Fibroblast of upper back skin (primary cell): ENCODE measurements around the gene HOXB13.

Experiments used
- DNase-seq: peaks from one replicate; pipeline ENCODE4 v3.0.0-alpha.2; 2013

HOXB13 gene

DNA sequence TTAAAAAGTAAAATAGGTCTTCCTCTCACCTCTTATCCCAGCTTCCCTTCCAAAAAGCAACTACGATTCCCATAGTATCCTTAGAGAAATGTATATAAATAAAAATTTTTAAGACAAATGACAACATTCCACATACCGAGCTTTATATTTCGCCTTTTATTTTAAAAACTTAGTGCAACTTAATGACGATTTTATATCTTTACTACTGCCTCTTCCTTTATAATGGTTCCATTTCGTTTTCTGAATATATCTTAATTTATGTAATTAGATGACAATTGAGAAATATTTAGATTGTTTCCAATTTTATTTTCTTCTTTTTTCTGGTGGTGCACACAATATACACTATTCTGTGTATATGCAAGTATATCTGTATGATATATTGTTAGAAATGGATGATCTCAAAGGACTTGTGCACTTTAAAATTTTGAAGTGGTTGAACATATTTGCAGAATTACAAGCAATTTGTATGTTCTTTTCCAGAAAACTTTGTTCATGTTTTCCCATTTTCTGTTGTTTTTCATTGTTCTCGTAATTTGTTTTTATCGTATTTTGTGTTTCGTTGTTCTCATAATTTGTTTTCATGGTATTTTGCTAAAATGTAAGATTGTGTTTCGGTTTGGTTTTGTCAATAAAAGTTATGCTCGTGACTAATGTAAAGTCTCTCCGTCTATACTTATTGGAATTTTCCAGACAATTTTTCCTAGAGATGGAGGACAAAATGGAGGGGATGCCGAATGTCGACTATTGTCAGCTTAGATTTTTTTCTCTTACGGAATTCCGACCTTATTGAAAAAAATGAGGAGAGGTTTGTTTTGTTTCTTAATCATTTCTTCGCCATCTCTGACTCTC is 20.4 kb upstream of the HOXB13 start:
- DNase-seq, result no peak

DNA sequence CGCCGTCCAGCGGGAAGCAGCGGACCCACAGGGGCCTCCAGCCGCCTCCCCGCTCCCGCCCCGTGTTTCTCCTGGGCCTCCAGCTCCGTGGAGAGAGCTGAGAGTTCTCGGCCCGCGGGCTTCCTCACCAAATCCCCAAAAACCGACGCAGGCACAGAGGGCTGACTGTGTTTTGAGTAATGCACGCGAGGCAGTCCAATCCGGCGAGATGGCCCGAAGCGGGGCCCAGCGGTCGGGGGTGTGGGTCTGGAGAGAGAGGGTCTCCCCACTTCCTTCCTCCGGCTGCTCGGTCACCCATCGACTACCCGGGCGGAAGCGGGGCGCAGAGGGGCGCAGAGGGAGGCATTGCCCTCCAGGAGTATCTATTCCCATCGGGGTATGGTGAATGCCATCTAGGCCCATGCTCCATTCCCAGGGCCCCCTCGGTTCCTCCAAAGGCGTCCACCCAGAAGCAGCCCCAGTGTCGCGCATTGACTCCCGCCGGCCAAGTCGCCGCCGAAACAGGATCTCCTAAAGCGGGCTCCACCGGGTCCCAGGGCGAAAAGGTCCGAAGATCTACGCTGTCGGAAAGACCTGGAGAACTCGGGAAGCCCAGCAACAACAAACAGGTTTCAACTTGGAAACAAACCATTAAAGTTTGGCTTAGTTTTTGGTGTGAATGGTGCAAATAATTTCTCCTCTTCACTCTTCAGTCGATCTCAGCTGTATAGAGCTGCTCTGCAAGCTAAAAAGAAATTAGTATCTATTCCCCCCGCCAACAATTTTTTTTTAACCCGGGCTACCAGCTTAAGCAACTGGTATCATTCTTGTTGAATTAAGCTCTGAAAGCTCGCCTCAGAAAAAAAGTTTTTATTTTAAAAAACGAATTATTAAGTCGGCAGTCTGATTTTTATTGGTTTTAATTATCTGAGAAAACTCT is 19.2 kb upstream of the HOXB13 start:
- DNase-seq, result no peak

DNA sequence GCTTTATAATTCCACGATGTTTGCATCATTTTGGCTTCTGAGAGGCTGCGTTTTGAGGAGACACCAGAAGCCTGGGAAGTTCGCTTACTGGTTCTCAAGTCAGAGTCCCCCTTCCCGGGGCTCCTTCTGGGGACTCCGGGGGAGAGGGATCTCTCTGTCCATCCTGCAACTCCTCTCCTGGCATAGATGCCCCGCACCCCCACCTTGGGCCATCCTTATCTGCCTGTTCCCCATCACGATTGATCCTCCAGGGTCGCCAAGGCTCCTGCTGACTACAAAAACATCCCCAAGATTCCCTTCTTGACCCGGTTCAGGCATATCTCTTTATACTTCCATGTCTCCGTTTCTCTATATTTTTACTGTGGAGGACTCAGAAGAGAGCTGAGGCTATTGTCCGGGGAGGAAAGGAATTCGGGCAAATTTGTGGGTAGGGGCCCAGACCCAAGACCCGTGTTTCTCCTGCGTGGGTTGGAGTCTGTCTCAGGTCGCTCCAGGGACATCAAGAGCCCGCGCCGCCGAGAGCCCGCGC is 18.4 kb upstream of the HOXB13 start:
- no peak for DNase-seq

DNA sequence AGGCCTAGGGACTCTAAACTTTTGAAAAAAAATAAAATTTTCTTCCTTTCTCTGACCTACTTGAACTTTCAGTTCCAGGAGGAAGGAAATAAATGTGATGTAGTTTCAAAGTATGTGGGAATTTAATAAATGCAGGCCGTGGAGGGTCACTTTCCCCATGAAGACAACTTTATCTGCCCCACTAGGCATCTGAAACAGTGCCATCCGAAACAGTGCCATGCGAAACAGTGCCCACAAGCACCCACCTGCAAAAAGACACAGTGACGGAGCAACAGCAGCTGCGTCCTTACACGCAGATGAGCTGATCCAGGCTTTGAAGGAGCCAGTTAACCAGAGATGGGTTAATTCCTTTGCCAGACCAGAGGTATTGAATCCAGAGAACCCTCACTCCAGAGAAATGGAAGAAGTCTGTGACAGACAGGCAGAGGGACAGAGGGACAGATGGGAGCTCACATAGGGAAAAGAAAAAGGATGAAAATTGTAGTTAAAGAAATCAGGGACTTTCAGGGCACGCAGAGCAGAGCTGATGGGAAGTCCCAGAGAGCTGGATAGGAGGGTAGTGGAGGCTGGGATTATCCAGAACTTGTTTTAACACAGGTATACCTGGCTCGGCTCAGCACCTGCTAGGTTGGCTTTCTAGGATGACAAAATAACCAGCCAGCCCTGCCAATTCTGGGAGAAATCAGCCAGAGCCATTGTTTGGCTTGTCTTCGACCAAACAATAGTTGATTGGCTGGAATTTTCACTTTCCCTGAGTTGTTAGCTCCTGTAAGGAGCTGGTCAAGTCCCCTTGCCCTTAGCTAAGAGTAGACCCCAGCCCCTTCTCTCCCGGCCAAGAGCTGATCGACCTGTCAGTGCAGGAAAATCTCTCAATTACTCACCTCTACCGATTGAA is 17.1 kb upstream of the HOXB13 start:
- DNase-seq, result no peak

DNA sequence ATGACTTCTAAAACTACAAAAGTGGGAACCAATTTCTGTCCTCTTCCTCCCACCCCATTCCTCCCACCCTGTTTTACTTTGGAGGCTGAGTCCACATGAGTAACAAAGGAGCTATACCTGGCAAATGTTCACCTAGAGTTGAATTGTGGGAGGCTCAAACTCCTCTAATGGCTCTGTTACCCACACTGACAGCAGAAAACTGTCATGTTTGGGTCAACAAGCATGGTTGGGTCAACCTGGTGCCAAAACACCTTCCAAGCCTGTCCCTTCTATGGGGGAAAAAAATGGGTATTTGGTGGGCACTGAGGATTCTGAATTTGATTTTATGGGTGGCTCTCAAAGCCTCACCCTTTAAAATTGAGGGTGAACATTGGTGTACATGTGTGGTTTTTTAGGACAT is 12.0 kb upstream of the HOXB13 start:
- no peak for DNase-seq

DNA sequence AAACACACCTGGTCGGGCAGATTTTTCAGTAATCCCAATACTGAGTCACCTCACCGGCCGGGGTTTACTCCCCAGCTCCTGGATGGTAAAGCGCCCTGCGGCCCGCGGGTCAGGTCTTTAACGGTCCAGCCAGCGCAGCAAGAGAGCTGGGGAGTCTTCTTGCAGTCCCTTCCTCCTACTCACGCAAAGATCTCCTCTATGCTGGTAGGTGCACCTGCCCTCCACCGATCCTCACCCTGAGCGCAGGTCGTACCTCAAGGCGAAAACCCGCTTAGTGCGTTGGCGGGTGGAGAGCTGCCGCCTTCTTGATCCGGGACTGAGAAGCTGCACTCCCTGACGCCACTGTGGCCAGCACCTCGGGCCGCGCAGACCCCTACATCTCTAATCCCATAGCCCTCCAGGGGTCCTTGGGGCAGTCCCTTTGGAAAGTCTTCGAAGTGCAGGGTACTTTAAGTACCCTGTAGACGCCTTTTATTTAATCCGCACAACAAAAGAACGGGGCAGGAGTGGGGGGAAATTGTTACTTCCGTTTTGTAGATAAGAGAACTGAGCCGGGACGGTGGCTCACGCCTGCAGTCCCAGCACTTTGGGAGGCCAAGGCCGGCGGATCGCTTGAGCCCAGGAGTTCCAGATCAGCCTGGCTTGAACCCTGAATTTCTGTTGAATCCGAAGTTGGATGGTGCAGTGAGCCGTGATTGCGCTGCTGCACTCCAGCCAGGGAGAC is 10.4 kb upstream of the HOXB13 start:
- DNase-seq, result no peak

DNA sequence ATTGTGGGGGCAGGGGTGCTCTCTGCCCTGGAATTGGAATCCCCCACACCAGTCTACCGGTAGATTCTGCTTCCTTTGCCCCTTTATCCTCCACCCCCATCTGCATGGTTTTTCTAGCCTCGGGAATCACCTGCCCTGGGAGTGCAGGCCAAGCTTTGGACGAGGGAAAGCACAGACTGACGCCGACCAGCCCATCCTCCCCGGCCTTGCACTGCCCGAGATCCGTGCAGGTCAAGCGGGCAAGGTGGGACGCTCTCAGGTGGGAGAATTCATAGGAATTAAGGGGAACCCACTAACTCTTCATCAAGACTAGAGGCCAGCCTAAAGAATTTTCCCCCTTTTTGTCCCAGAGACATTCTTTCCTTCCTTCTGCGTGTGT is 9.9 kb upstream of the HOXB13 start:
- DNase-seq, result no peak

DNA sequence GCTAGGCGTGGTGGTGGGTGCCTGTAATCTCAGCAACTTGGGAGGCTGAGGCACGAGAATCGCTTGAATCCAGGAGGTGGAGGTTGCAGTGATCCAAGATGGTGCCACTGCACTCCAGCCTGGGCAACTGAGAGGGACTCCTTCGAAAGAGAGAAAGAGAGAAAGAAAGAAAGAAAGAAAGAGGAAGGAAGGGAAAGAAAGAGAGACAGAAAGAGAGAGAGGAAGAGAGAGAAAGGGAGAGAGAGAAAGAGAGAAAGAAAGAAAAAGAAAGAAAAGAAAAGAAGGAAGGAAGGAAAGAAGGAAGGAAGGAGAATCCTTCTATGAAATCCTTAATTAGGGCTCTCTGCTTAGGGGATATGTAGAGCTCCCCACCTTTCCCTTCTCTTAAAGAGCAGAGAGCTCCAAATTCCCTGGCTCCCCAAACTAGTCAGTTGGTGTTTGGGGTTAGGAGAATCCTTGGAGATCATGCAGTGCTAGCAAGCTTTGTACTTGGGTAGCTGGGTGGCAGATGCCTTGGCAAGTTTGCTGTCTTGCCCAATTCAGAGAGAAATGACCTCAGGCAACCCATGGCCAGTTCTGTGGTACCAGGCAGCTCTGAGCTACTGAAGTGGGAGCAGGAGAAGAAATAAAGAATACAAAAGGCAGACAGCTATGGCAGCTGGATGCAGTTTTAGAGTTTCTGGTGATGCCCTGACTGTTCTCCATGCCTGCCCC is 8.9 kb upstream of the HOXB13 start:
- DNase-seq, result no peak

DNA sequence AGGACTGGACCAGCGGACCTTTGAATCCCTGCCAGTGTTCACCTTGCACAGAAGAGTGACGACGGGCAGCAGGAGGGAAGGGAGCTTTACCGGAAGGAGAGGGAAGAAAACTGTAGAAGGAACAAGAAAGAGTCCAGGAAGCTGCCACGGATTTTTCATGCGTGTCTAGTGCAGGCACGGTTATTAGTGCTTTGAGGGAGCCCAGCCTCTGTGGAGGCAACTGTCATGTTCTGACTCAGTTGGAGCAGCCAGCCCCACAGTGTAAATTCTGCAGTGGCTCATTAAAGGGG is 6.5 kb upstream of the HOXB13 start:
- DNase-seq, result no peak

DNA sequence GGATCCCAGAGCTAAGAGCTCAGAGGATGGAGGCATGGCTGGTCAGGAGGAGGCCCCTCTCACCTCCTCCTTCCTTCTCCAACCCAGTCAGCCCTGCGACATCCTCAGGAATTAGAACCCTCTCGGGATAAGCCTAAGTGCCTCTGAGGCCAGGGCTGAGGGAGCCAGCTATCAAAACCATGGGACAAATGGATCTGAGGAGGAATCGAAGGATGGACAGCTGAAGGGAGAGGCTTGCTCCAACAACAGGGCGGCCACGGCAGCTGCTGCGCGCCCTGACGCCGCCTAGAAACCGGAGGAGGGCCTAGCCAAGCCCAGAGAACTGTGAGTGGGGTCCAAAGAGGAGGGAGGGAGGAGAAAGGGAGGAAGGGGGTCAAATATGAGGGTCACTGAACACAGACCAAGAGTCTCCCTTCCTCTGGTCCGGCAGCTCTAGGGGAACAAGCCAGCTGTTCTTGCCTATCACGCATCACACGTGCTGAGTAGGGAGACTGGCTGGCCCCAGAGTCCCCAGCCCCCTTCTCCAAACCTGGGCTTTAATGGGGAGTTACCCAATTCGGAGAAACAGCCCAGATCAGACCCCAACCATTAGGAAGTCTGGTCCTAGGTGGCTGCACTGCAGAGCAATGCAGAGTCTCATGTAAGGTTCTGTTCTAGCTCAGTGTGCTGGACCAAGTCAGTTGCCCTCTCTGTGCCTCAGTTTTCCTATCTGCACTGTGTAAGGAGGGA is 5.9 kb upstream of the HOXB13 start:
- no peak for DNase-seq

DNA sequence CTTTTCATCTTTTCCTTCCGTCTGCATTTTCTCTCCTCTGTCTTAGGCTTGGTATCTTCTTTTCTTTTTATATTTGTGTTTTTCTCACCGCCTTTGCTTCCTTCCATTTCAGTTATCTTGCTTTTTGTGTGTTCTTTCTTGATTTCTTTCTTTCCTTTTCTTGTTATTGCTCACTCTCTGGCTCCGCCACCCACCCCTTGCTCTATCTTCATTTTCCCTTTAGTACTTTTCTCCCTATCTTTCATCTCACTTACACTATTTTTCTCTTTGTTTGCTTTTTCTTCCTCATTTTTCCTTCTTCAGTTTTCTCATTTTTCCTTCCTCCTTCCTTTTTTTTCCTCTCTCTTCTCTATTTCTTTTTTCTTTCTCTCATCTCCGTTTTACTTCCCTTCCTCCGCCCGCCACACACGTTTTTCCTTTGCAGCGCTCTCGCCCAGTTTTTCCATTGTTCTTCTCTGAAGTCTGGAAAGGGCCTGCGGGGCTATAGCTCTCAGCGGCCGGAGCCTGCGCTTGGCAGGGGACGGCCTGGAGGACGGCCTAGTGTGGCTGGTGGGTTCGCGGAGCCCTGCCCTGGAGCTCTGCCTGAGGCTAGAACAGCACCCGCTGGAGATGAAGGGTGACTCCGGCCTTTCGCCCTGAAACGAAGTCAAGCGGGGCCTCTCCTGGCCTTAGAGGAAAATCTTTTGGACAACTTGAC is 5.2 kb upstream of the HOXB13 start:
- DNase-seq, result no peak

DNA sequence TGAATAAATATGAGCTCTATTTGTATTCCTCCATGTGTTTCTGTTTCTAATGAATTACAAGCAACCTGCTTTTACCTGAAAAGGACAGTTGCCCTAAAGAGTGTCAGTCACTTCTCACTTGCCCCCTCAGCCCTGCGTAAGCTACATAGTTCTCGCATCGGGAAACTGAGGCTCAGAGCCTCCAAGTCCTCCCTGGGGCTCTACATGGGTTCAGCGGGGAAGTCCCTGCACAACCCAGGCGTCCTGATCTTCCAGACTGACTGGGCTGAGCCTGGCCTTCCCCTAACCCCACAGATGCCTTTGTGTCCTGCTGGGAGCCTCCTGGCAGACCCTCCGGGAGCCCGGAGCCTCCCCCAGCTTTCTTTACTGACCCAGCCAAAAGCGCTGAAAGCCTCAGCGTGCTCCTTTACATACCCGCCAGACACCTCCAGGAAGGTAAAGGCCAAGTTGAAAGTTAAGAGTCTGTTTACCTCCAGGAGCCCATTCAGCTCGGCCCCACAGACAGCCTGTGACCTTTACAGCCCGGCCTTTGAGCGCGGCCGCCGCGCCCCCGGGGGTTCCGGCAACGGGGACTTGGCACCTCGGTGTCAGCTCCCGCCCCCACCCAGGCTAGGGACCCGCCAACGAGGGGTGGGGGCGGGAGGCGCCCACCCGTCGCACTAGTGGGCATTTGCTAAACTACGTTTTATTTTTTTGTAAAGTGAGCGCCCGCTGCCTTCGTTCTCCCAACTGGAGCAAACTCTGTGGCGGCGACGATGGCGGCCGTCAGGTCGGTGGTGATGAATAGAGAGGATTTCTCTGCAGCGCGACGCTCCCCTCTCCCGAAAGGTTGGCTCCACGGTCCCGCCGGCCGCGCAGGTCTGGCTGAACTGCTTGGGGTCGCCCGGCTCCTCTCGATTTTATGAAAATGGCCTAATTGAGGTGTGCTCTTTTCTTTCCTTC is 4.4 kb upstream of the HOXB13 start:
- no peak for DNase-seq

DNA sequence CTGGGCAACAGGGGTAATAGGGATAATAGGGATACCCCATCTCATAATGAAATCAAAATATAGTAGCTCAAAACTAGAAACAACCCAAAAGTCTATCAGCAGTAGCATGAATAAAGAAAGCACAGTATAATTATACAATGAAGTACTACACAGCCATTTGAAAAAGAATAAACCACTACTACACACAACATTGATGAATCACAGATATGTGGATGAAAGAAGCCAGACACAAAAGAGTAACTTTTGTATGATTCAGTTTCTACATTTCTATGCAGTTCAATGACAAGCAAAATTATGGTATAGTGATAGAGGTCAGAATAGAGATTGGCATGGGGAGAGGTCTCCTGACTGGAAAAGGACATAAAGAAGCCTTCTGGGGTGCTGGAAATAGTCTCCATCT is 2.8 kb upstream of the HOXB13 start:
- DNase-seq, result no peak

DNA sequence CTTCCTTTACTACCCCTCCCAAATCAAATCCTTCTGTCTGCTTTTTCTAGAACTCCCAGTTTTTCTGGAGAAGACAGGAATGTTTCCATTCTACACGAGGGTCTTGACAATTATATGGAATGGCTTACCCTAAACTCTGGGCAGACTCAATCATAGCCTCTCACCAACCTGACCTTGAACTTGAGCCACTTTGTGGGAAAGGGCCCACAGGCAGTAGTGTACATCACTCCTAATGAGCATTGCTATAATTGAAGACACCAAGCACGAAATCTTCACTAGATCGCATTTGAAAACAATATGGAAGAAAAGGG is 1.6 kb upstream of the HOXB13 start:
- no peak for DNase-seq

DNA sequence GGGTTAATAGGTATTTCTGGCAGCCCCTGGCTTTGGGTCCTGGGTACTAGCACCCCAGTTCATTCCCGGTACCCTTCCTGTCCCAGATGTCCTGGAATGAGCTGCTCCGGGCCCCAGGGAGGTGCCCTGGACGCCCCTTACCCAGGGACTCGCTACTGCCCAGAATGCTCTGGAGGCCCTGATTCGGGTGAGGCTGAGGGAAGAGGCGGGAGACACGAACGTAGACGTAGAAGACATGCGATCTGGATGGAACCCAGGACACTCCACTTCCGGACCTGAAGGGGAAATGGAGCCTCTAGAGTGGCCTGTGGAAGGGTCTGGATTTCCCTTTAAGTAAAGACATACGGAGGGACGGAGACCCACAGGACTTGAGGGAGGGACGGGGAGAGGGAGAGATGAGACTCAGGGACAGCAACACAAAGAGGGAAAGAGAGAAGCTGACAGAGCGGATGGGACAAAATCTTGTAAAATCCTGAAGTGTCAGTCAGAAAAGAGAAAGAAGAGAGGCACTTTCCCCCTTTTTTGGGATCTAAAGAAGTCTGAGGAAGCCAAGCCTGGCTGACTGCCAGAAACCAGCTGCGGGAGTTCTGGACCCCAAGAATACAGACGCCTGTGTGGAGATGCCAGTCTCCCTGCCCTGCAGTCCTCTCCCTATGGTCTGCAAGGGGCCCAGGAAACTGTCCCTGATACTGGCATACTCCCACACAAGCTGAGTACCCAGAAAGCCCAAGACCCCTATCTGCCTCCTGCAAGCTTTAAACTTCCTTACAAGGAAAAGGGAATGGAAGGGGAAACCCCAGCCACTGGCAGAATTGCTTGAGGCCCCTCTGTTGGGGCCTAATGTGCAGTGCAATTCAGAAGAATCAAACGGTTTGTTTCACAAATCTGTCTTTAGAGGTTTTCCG is 1.0 kb upstream of the HOXB13 start:
- no peak for DNase-seq

DNA sequence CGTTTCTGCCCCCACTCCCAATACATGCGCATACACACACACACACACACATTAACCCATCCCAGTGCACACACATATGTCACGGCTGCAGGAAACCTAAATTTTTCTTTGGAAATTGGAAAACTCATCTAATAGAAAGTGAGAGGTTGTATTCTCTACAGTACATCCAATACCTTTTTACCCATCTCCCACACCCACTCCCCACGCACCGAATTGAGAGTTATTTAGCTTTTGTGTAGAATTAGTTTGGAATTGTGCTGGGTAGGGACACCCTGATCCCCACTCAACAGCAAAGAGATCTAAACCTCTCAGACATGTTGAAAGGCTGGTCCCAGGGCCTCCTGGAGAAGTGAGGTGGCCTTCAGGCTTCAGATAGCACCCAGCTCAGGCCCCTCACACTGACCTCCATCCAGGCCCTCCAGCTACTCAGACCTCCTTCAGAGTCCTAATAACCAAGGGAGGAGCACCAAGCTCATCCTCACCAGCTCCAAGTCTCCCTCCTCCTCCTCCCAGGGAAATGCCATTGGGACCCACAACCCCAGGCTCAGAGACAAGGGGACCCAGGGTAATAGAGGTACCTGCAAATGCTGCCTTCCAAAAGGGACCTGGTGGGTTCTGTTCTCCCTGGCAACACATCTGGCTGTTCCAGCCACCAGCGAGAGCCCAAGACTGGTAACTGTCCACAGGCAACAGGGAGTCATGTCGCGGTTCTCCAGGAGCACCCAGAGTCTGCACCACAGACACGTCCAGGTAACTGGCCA is 955 bp downstream of the HOXB13 start:
- DNase-seq, result no peak

DNA sequence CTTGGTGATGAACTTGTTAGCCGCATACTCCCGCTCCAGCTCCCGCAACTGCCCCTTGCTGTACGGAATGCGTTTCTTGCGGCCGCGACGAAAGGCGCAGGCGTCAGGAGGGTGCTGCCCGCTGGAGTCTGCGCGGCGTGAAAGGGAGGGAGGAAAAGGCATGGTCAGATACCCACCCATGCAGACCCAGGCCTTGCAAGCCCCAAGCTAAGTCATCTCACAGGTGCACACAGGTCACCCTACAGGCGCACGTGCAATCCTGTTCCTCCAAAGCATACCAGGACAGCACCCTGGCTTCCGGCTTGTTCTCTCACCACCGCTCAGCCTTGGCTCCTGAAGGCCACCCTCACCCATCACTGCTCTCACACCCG is 1.6 kb downstream of the HOXB13 start:
- no peak for DNase-seq
